ENCODE measurements around the gene UTP4. TPM values are rescaled to one million over a fixed set of nuclear protein-coding genes. Genes with fewer than 3 reads are reported as not detected.

The UTP4 gene
- total RNA-seq, result 17.6 TPM

- ATAC-seq (peak; percentile 94), DNase-seq (ENCODE audit: low spot score) (peak; percentile 88)
These were observed at the start of gene UTP4, which contains the start of gene CHTF8 for GRCh38 chr16:69132424-69133252. Gene UTP4, plus strand, starts transcription at chr16:69132649. Its CDS starts 811 bp downstream, at chr16:69133460. Gene CHTF8, minus strand, starts transcription at chr16:69132588. Its CDS starts 11,130 bp downstream, at chr16:69121458.

GRCh38 chr16:69083306-69083941, 49.0 kb upstream of the UTP4 start:
- ATAC-seq, result peak; percentile 71
- no peak for DNase-seq (ENCODE audit: low spot score)

GRCh38 chr16:69084289-69084688, 48.2 kb upstream of the UTP4 start:
- ATAC-seq (no peak), DNase-seq (ENCODE audit: low spot score) (no peak)

GRCh38 chr16:69085032-69085695, 47.3 kb upstream of the UTP4 start:
- no peak for DNase-seq (ENCODE audit: low spot score)
- no peak for ATAC-seq

DNA sequence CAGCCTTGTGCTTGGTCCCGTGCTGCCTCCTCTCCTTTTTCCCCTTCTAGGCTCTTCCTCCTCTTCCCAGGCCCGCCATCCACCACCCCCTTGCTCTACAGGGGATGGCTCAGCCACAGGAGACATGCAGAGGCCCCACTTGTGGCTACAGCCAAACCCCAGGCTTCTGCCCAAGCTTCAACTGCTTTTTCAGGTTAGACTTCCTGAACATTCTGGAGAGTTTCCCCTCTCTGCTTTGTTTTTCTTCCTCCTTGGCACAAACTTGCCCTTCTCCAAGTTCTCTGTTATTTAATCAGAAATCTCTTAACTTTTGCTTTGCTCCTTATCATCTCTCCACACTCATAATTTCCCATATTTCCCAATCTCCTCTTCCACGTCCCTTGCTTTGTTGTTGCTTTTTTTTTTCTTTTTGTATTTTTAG, 45.3 kb upstream of the UTP4 start:
- DNase-seq (ENCODE audit: low spot score), result no peak
- no peak for ATAC-seq

DNA sequence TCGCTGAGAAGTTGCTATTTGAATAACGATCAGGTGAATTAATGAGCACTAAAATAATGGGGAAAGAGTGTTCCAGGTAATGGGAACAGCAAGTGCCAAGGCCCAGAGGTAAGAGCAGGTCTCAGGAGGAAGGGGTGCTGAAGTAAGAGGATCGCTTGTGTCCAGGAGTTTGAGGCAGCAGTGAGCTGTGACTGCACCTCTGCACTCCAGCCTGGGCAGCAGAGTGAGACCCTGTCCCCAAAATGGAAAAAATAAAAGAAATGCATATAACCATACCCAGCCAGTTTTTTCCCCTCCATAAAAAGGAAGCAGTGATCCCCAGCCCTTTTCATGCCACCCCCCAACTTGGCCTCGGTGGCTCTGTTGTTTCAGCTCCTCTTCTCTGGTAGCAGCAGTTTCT, 43.8 kb upstream of the UTP4 start:
- DNase-seq (ENCODE audit: low spot score), result no peak

DNA sequence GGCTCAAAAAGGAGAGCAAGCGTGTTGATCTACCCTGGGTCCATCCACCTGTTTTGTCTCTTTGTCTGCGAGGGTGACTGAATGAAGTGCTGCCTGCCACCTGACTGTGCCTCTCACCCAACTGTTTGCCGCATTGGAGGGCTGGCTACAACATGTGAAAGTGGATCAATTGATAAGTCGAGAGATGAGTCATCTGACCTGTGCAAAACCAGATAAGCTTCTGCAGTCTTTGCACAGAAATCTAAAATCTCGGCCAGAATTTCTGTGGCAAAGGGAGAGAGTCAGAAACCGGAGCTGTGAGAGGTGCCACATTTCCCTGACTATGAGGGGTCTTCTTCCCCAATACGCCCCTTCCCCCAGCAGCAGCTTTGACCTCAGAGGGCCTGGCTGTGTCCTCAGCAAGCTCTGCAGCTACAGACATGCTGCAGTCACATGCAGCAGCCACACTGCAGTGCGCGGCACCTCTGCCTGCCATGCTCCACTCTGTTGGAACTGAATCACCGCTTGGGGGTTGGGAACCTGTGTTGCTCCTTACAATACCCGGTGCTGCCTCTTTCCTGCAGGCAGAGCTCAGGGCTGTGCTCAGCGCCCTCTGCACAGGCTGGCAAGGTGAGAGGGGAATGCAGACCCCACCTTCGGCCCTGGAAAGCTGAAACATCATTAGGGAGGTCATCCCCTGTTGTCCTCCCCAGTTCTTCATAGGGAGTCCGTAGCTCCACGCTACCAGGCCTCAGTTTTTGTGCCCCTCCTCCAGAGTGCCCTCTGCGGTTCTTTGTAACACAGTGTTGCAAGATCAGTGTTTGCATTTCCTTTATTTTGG, 43.1 kb upstream of the UTP4 start:
- peak; percentile 77 for DNase-seq (ENCODE audit: low spot score)
- ATAC-seq, result peak; percentile 91

More for the DNA sequence above, 43.8 kb upstream of the UTP4 start:
- no peak for ATAC-seq

GRCh38 chr16:69093974-69094373, 38.5 kb upstream of the UTP4 start:
- DNase-seq (ENCODE audit: low spot score) (no peak), ATAC-seq (no peak)

- ATAC-seq (no peak), DNase-seq (ENCODE audit: low spot score) (no peak)
These were observed 37.9 kb upstream of the UTP4 start for GRCh38 chr16:69094501-69094900.

DNA sequence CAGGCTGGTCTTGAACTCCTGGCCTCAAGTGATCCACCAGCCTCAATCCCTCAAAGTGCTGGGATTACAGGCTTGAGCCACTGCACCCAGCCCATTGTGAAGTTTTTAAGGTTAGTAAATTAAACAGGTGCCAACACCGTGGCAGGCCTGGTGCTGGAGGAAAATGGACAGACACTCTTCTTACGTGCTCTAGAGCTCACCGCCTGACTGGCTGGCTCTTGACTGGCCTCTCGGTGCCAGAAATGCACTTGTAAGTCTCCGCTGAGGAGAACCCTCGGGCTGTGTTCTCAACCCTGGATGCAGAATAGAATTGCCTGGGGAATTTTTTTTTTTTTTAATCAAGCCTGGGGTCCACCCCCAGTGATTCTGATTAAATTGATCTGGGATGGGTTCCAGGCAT, 37.3 kb upstream of the UTP4 start:
- no peak for ATAC-seq
- no peak for DNase-seq (ENCODE audit: low spot score)

DNA sequence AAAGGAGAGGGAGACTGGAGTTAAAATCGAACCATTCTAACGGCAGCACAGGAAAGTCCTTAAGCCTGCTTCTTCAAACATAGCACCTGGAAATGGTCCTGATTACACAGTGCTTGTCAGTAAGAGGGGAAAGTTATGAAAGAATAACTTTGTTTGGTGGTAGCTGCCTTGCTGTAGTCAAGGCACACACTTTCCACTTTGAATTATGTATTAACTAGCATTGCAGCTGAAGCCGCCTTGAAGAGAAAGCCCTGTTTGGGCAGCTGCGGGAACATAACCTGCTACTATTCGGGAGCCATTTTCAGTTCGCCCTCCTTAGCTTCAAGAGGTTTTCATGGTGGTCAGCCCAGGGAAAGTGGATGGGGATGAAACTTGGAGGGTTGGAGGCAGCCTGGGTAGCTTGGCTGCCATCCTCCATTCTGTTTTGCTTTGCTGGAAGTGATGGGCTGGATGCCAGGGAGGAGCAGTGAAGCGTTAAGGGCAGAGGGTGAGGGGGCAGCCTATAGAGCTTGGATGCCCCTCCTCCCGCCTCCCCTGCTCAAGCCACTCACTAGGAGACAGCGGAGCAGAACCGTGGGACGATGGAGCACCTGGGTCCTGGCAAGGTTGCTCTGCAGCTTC, 32.3 kb upstream of the UTP4 start:
- DNase-seq (ENCODE audit: low spot score) (no peak), ATAC-seq (no peak)

- ATAC-seq (peak; percentile 91), DNase-seq (ENCODE audit: low spot score) (peak; percentile 79)
These were observed 26.7 kb upstream of the UTP4 start, which contains the start of gene HAS3 for GRCh38 chr16:69105501-69106361. Gene HAS3, plus strand, starts transcription at chr16:69105653. Its CDS starts 3,743 bp downstream, at chr16:69109396.

GRCh38 chr16:69106491-69107315, 25.7 kb upstream of the UTP4 start:
- ATAC-seq (no peak), DNase-seq (ENCODE audit: low spot score) (no peak)

DNA sequence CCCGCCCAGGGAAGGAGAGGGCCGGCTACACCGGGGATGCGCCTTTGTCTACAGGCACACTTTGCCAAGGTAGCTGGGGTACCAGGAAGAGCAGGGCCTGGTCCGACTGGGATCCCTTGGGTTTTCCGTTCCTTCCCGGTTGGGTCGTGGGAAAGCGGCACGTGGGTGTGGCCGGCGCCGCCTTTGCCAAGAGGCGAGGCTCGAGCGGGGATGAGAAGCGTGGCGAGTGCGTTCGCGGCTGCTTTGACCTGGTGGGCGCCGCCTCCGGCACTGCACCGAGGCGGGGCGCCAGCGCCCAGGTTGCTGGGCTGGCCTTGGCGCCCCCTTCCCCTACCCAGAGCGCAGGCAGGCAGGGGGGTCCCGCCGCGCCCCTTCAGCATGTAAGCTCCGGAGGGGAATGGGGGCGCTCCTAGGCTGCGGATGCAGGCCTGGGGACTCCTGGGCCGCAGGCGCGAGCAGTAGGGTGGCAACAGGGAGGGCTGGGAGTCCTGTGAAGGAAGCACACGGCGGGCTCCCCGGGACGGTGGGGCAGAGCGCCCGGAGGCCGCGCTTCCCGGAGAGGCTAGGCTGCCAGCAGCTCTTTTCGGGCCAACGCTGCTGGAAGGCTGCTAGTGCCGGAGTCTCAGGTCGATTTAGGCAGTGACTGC, 25.0 kb upstream of the UTP4 start:
- DNase-seq (ENCODE audit: low spot score) (no peak), ATAC-seq (peak; percentile 55)

- DNase-seq (ENCODE audit: low spot score) (no peak), ATAC-seq (no peak)
These were observed 24.2 kb upstream of the UTP4 start for GRCh38 chr16:69108064-69108904.

DNA sequence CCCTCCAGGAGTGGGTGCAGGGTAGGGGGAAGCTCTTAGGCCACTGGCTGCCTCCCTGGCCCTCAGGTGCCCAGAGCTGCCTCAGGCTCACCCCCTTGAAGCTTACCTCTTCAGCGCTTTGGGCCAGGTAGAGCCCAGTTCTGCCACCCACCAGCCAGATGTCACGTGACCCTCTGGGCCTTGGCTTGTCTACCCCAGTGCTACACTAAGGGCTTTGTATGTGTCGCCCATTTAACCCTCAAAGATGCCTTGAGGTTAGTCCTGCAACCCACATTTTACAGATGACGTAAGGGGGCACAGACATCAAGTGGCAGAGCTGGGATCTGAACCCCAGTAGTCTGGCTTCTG, 23.6 kb upstream of the UTP4 start:
- no peak for ATAC-seq

More for the DNA sequence above, 23.6 kb upstream of the UTP4 start:
- DNase-seq (ENCODE audit: low spot score), result no peak
